HG03139 (cell line): ENCODE measurements around the gene TH.

Experiments
- ATAC-seq: cut with Tn5 transposase; IDR thresholded peaks from one replicate; pipeline ENCODE4 v1.9.1; 2021; ENCODE audit not compliant: unreplicated experiment

The TH gene

DNA sequence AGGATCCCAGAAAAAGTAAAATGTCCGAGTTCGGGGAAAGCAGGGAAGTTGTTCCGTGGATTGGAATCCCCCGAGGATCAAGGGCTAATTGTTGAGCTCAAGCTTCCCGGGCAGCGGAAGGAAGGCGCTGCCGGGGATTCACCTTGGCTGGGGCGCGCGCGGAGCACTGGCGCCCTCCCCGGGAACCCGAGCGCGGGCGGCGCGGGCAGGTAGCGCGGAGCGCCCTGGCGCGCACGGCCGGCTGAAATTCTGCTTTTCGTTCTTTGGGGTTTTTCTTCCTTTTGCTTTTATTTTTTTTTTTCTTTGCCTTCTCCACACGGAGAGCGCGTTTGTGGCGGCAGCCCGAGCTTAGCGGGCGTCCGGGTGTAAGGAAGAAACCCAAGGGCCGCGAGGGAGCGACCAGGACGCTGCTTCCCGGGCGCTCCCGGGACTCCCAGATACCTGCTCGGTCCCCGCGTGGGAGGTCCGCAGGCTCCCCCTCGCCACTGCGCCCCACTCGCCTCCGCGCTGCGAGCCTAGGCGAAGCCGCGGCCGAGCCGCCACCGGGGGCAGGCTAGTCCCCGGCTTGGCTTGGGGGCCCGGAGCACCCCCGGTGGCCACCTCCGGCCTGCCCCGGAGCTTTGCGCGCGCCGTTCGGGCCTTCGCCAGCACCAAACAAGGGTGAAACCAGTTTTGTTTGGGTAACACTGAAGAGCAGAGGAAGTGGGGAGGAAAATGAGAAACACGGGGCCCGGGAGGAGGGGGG, 27.6 kb downstream of the TH start:
- no peak for ATAC-seq

GRCh38 chr11:2143477-2143798, 28.2 kb downstream of the TH start:
- no peak for ATAC-seq

- no peak for ATAC-seq
Measured at GRCh38 chr11:2142762-2143202, 28.8 kb downstream of the TH start.

GRCh38 chr11:2142300-2142759, 29.3 kb downstream of the TH start:
- ATAC-seq: no peak

DNA sequence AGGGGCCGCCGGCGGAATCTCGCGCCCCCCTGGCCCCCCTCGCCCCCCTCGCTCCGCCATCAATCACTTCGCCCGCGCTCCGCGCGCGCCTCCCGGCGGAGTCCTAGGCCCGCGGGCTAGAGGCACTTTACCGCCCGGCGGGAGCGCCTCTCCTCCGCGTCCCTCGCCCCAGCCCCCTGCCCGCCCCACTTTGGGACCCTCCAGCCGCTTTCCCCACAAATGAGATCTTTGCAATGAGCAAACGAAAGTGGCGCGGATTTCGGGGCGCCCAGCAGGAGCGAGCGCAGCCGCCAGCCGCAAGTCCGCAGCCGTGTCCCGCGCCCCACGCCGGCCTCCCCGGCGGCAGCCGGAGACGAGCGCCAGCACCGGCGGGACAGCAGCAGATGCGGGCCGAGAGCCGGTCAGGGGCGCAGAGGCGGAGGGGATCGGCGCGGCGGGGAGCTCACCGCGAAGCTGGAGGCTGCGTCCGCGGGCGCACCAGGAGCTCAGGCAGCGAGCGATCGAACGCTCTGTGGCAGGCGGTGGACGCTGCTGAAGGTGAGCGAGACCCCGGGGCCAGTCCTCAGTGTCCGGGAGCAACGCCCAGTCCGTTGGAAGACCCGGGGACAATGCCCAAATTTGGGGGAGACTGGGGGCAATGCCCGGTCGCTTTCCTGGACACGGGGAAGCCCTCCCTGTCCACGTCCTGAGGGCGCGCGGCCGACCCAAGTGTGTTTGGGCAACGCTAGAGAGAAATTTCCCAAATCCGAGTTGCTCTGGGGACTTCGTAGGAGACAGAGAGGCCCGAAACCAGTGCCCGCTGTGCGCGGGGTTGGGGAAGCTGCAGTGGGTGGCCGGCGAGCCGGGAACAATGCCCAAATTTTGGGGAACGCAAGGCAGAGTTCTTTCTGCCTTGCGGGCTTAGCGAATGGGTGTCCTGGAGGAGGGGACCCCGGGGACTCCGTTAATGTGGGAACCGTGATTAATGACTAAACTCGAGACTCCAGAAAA, 30.9 kb downstream of the TH start:
- no peak for ATAC-seq

DNA sequence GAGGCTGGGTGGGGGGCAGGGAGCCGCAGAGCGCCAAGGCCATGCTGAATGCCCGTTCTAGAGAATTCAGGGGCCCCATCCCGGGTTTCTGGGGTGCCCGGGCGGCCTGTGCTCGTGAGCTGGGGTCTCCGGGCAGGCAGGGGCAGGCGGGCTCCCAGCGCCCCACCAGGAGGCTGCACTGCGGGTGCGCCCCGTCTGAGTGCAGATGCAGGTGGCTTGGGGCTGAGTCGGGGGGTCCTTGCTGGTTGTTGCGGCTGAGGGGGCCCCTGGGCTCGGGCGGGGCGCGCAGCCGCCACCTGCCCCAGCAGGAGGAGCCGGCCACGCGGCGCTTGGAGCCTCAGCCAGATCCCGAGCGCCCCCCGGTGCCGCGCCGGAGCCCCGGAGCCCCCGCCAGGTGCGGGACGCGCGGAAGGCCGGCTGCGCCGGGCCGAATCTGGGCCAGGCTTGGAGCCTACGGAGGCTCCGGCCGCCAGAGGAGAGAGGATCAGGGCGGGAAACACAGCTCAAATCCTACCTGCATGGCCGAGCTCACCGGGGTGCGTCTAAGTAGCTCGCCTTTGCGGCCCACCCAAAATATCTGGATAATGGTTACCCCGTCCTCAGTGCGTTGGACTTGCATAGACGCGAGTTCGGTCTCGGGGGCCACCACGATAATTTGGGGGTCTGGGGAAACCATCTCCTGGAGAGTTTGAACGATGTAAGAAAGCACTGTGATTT, 31.8 kb downstream of the TH start:
- no peak for ATAC-seq

GRCh38 chr11:2139123-2139521, 32.5 kb downstream of the TH start, which contains the start of gene IGF2:
IGF2 (minus strand) TSS chr11:2139389; CDS start chr11:2135523, 3,866 bp downstream.
- no peak for ATAC-seq

- no peak for ATAC-seq
Measured at GRCh38 chr11:2138431-2139122, 33.0 kb downstream of the TH start.

GRCh38 chr11:2138068-2138430, 33.6 kb downstream of the TH start:
- no peak for ATAC-seq

DNA sequence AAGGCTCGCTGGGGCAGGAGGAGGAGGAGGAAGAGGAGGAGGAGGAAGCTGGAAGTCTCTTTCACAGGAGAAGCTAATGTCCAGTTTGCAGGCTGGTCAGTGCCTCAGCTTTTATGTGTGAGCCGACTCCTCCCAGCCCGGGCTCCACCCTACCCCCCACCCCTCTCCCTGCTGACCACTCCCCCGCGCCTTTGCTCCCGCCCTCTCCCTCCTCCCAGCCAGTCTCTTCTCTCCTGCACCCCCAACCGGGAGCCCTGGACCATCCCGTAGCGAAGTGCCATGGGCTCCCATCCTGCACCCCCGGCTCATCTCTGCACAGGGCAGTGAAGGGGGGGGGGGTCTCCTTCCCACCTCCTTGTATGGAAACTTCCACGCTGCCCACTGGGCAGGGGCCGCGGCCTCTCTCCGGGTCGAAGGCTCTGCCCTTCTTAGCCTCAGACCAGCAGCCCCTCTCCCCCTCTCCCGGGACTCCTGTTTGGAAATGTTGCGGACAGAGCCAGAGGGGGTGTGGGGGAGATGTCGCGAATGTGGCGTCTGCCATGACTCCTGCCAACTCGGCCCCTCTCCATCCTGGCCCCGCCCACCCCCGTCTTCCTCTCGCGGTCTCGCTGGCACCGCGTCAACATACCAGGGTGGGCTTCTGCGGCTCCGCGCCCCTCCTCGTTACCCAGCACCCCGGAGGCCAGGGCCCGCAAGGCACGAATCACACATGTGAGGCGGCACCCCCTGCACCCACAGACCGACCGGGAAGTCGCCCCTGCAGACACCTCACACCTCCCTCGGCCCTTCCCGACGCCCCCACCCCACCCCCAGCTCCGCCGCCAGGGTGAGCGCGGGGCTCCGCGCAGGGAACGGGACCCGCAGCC, 34.2 kb downstream of the TH start:
- no peak for ATAC-seq

DNA sequence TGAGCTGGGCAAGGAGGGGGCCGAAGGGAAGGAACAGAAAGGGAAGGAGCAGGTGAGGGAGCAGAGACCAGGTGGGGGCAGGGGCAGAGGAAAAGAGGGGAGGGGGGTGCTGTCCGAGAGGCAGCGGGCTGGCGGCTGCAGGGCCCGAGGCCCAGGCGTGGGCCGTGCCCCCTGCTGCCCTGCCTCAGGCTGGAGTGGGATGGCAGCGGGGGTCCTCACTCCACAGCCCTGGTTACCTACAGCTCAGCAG, 34.7 kb downstream of the TH start:
- ATAC-seq: no peak

- no peak for ATAC-seq
Measured at GRCh38 chr11:2136209-2136951, 35.2 kb downstream of the TH start.

DNA sequence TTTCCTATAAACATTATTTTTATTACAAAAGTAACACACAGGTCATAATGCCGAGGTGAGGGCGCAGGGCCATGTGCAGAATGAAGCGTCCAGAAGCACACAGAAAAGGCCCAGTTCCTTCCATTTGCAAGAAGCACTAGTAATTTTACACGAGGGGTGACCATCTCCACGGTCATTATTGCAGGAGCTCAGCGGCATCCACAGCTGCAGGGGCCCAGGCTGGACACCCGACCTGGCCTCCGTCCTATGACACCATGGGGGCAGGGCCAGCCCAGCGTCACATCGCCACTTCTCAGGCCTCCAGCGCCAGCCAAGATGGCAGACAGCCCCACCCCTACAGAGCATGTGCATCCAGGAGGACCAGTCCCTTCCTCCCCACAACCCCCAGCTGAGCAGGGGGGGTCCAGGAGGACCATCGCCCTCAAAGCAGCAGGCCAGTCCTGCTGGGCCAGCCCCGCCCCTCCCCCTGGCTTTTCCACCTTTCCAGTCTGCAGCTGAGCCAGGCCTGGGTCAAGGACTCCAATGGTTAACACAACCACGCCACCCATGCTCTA, 35.9 kb downstream of the TH start:
- no peak for ATAC-seq

GRCh38 chr11:2135018-2135569, 36.5 kb downstream of the TH start:
- no peak for ATAC-seq

- ATAC-seq: no peak
Measured at GRCh38 chr11:2134022-2135010, 37.3 kb downstream of the TH start.

DNA sequence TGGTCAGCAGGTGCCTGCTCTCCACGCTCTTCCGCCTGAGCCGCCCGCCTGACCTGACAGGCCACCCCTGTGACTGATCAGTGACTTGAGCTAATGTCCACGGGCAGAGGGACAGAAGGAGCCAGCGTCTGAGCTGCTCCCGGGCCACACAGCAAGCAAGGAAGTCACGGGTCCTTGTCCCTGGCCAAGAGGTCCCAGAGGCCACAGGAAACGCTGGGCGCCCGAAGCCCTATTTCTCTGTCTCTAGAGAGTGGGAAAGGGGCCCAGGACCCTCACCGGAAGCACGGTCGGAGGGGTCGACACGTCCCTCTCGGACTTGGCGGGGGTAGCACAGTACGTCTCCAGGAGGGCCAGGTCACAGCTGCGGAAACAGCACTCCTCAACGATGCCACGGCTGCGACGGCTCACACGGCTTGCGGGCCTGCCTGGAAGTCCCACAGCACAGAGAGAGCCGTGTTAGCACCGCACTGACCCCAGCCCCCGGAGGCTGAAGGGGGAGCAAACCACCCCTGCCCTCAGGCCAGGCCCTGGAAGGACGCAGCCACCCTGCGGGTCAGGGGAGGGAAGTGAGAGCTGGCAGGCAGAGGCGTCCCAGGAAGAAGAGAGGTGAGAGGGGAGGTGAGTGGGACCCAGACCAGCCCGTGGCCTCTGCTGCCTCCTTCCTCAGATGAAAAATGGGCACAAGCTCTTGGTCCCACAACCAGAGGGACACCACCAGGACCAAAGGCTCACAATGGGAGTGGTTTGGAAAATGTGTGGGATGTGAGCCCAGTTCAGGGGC, 38.2 kb downstream of the TH start:
- ATAC-seq: no peak

DNA sequence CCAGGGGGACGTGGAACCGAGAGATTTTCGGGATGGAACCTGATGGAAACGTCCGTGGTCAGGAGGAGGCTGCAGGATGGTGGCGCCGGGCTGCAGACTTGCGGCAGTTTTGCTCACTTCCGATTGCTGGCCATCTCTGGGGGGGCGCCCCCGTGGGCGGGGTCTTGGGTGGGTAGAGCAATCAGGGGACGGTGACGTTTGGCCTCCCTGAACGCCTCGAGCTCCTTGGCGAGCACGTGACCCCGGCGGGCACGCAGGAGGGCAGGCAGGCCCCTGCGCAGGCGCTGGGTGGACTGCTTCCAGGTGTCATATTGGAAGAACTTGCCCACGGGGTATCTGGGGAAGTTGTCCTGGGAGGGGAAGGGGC, 38.8 kb downstream of the TH start:
- ATAC-seq: no peak
